COLO829 (cell line): ENCODE measurements around the gene SURF1.
"Not testable (repeated sequence)": the region's sequence is repeated elsewhere in the genome, so short reads cannot be mapped to it uniquely, and the experiment has no call there.

Experiments used
- DNase-seq: peaks from one replicate; pipeline ENCODE4 v3.0.0; 2012; ENCODE audit warnings: low spot score

Gene SURF1

GRCh38 chr9:133322701-133323100 is 33.6 kb downstream of the SURF1 start:
- no peak for DNase-seq

- DNase-seq: no peak
Measured at GRCh38 chr9:133321411-133321935, 34.8 kb downstream of the SURF1 start.

GRCh38 chr9:133320421-133320881 is 35.8 kb downstream of the SURF1 start:
- DNase-seq: no peak

GRCh38 chr9:133317551-133317950 is 38.7 kb downstream of the SURF1 start:
- not testable (repeated sequence) for DNase-seq

- DNase-seq: no peak
Measured at GRCh38 chr9:133315997-133316396, 40.3 kb downstream of the SURF1 start.

GRCh38 chr9:133309608-133310007 is 46.7 kb downstream of the SURF1 start:
- DNase-seq: no peak

- DNase-seq: no peak
Measured at GRCh38 chr9:133307301-133307700, 49.0 kb downstream of the SURF1 start.

GRCh38 chr9:133306242-133307204 is 49.8 kb downstream of the SURF1 start:
- peak; percentile 15 for DNase-seq

- no peak for DNase-seq
Measured at GRCh38 chr9:133305731-133306130, 50.6 kb downstream of the SURF1 start.

GRCh38 chr9:133304477-133305377 is 51.6 kb downstream of the SURF1 start:
- no peak for DNase-seq

GRCh38 chr9:133304158-133304470 is 52.2 kb downstream of the SURF1 start:
- DNase-seq: no peak

- no peak for DNase-seq
Measured at GRCh38 chr9:133303266-133304157, 52.8 kb downstream of the SURF1 start.
